Testis (tissue), 2 donors: ENCODE results near the gene UNC5B.

Experiments
- CTCF ChIP-seq, 3 experiments: fragments of 450-650 bp in 2 of 3; fragments of 200-600 bp in 1 of 3; sonication (generic) in 1 of 3; IDR thresholded peaks; one replicate each; pipeline ENCODE4 v1.5.1; 2016 to 2019; ENCODE audit warnings: antibody characterized with exemption in 3 of 3, mild to moderate bottlenecking in 2 of 3, moderate library complexity in 1 of 3
- POLR2A ChIP-seq: fragments of 450-650 bp; IDR thresholded peaks from one replicate; pipeline ENCODE4 v1.6.1; 2017; ENCODE audit warnings: antibody characterized with exemption, mild to moderate bottlenecking, moderate library complexity

DNA sequence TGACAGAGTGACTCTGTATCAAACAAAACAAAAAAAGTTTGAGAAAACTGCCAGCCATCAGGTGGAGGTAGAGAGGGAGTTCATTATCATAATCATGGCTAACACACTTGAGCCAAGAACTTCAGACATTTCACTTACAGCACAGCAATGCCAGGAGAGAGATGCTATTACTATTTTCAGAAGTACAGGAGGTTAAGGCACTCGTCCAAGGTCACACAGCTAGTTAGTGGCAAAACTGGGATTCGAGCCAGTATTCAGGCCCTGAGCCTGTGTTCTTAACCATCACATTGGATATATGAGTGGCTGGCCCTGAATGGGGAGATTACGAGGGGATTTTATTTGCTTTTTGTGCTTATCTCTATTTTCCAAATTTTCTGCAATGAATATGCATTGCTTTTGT, 24.8 kb upstream of the UNC5B start:
- TF ChIP-seq POLR2A (no peak), CTCF (IDR thresholded peaks at IDR 0.05) (no peak)
